NCI-H1694 treated with DMSO at 0.1 percent for 48 hours (cell line): ENCODE results near the gene ZBTB39.
A peak's percentile ranks its signal among the peaks of the same experiment; 100 is the strongest.
"Not testable (repeated sequence)": the region's sequence is repeated elsewhere in the genome, so short reads cannot be mapped to it uniquely, and the experiment has no call there.

Experiments used
- DNase-seq: peaks from one replicate; lab custom pipeline; 2025; lab: John Stamatoyannopoulos, UW

Gene ZBTB39

GRCh38 chr12:57031138-57031725, 24.9 kb upstream of the ZBTB39 start:
- peak; percentile 49 for DNase-seq

GRCh38 chr12:57029457-57029856, 23.1 kb upstream of the ZBTB39 start:
- peak; percentile 47 for DNase-seq

GRCh38 chr12:57027805-57028153, 21.4 kb upstream of the ZBTB39 start:
- DNase-seq, result peak; percentile 48

- peak; percentile 50 for DNase-seq
These were observed 20.9 kb upstream of the ZBTB39 start for GRCh38 chr12:57027011-57027804.

- no peak for DNase-seq
These were observed 18.9 kb upstream of the ZBTB39 start for GRCh38 chr12:57025196-57025595.

- DNase-seq, result not testable (repeated sequence)
These were observed 16.0 kb upstream of the ZBTB39 start for GRCh38 chr12:57022324-57022723.

GRCh38 chr12:57019983-57020719, 13.8 kb upstream of the ZBTB39 start:
- no peak for DNase-seq

GRCh38 chr12:57018906-57019305, 12.6 kb upstream of the ZBTB39 start:
- no peak for DNase-seq

- DNase-seq, result not testable (repeated sequence)
These were observed 12.0 kb upstream of the ZBTB39 start for GRCh38 chr12:57018353-57018752.

GRCh38 chr12:57016348-57016747, 10.0 kb upstream of the ZBTB39 start, which contains the start of gene TAC3:
TAC3 (minus strand) TSS chr12:57016529; CDS start chr12:57015797, 732 bp downstream.
- DNase-seq, result no peak

GRCh38 chr12:57012600-57013465, 6.5 kb upstream of the ZBTB39 start:
- DNase-seq, result no peak

GRCh38 chr12:57011438-57012424, 5.4 kb upstream of the ZBTB39 start:
- no peak for DNase-seq

- DNase-seq, result no peak
These were observed 4.4 kb upstream of the ZBTB39 start for GRCh38 chr12:57010627-57011247.

- no peak for DNase-seq
These were observed 3.7 kb upstream of the ZBTB39 start for GRCh38 chr12:57009949-57010626.

GRCh38 chr12:57008178-57008577, 1.8 kb upstream of the ZBTB39 start:
- DNase-seq, result peak; percentile 86

GRCh38 chr12:57006809-57007475, 596 bp upstream of the ZBTB39 start:
- no peak for DNase-seq

- no peak for DNase-seq
These were observed 1.7 kb downstream of the ZBTB39 start for GRCh38 chr12:57004651-57005050.

GRCh38 chr12:57003395-57003794, 3.0 kb downstream of the ZBTB39 start:
- DNase-seq, result no peak

GRCh38 chr12:57001448-57001906, 4.9 kb downstream of the ZBTB39 start:
- no peak for DNase-seq
